Measurements from ENCODE around the gene KCNQ1. TPM values are rescaled to one million over a fixed set of nuclear protein-coding genes. Genes with fewer than 3 reads are reported as not detected.

KCNQ1 gene
- total and polyA plus RNA-seq, 2 experiments from 2014 or later: 0.45 to 0.87 TPM

- Histone ChIP-seq H3K36me3 (ENCODE audit: insufficient read depth) (peaks cover 17% of the 10 kb centered on the region), H3K4me3 (no peak overlapping the region), H3K4me1 (ENCODE audit: insufficient read depth) (no peaks in the 10 kb centered on the region), H3K27me3 (ENCODE audit: insufficient read depth) (peaks cover 23% of the 10 kb centered on the region), H3K79me2 (replicated peaks; ENCODE audit: insufficient read depth) (no peaks in the 10 kb centered on the region), H3K4me2 (no peak overlapping the region), H3F3A (replicated peaks; ENCODE audit: low read depth) (no peaks in the 10 kb centered on the region), H3K27ac (ENCODE audit: low read depth) (no peak overlapping the region), H2AFZ (no peak overlapping the region), H3K9me2 (ENCODE audit: insufficient read depth) (no peaks in the 10 kb centered on the region; the same call in 1 of the 2 replicates), H4K20me1 (replicated peaks; ENCODE audit: insufficient read depth) (peaks cover 7% of the 10 kb centered on the region)
- H3K4me3 Mint-ChIP-seq: no peak overlapping the region
- H3K36me3 Mint-ChIP-seq (ENCODE audit: low read depth): peaks cover 77% of the 10 kb centered on the region
- H3K9me3 Mint-ChIP-seq: peaks cover 56% of the 10 kb centered on the region
- H3K27ac Mint-ChIP-seq: no peak overlapping the region
- no peak for ATAC-seq
- no peak for DNase-seq (ENCODE audit: low spot score)
- TF ChIP-seq ETS1 (IDR thresholded peaks at IDR 0.05): no peak
- no peak for TF ChIP-seq CTCF (conservative IDR thresholded peaks at IDR 0.05; ENCODE audit: low read depth in 2 of 2)
- no peak for TF ChIP-seq ZNF462 (CRISPR knock-in tag; IDR thresholded peaks at IDR 0.05)
- no peak for TF ChIP-seq ZNF331 (CRISPR knock-in tag; IDR thresholded peaks at IDR 0.05; ENCODE audit: low read depth)
- TF ChIP-seq EZH2 (IDR thresholded peaks at IDR 0.05; ENCODE audit: low read depth, unreplicated experiment): no peak
- no peak for TF ChIP-seq REST (IDR thresholded peaks at IDR 0.05; ENCODE audit: unreplicated experiment)
- no peak for TF ChIP-seq CREB1 (CRISPR knock-in tag; IDR thresholded peaks at IDR 0.05; ENCODE audit: low read depth)
- TF ChIP-seq STAT1 (IDR thresholded peaks at IDR 0.05; ENCODE audit: unreplicated experiment): no peak
- no peak for TF ChIP-seq JUNB (IDR thresholded peaks at IDR 0.05; ENCODE audit: unreplicated experiment)
- no peak for TF ChIP-seq POLR2AphosphoS5 (IDR thresholded peaks at IDR 0.05; ENCODE audit: low read depth)
- TF ChIP-seq EZH2phosphoT487 (IDR thresholded peaks at IDR 0.05; ENCODE audit: unreplicated experiment): no peak
- no peak for TF ChIP-seq NANOG (IDR thresholded peaks at IDR 0.05; ENCODE audit: borderline replicate concordance)
- no peak for TF ChIP-seq ZNF114 (CRISPR knock-in tag; IDR thresholded peaks at IDR 0.05)
- peaks cover 27% of the 10 kb centered on the region for H3K27me3 Mint-ChIP-seq (ENCODE audit: insufficient read depth, low read depth, poor library complexity)
- H3K4me1 Mint-ChIP-seq: no peaks in the 10 kb centered on the region
Measured at GRCh38 chr11:2663915-2664314, 219.1 kb downstream of the KCNQ1 start.

Measured in GM23338 (cell line).